ENCODE results near the gene C6orf47.

C6orf47 gene

DNA sequence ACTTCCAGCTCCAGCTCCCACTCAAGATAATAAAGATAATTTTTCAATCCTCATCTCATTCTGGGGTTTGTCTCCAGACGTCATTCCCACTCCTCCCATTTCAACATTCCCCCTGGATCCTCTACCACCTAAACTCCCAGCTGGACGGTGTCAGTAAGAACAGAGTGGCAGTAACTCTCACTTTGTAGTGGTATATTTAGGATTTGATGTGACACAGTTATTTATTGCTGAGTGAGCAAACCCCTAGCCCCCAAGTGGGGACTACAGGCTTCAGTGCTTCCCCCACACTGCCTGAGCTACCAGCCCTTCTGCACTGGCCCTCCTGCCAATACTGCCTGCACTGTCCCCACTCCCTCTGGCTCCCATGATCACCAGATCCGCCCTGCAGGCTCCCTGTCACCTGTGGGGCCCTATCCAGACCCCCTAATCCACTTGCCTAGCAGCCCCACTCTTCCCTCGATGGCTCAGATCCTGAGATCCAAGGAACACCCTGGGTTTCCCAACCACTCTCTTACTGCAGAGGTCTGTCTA is 2.4 kb downstream of the C6orf47 start:
- H3K9me3 ChIP-seq (ENCODE audit: insufficient read depth, low read depth, low read length) = no peaks in the 10 kb centered on the region
- peaks cover 29% of the 10 kb centered on the region for H3K36me3 ChIP-seq (ENCODE audit: insufficient read depth, low read length)
- no peak overlapping the region for H3K9ac ChIP-seq (ENCODE audit: low read depth, low read length)
- peaks cover 9% of the 10 kb centered on the region for H3K4me1 ChIP-seq (ENCODE audit: insufficient read depth, low read length)
- WGBS = 89% methylated on average over 4 of the region's 4 CpGs
- H3K27me3 ChIP-seq (ENCODE audit: insufficient read depth, low read length) = no peaks in the 10 kb centered on the region
- H3K4me3 ChIP-seq (ENCODE audit: low read length) = no peak overlapping the region
- no peak overlapping the region for H3K27ac ChIP-seq (ENCODE audit: low read depth, low read length)

DNA sequence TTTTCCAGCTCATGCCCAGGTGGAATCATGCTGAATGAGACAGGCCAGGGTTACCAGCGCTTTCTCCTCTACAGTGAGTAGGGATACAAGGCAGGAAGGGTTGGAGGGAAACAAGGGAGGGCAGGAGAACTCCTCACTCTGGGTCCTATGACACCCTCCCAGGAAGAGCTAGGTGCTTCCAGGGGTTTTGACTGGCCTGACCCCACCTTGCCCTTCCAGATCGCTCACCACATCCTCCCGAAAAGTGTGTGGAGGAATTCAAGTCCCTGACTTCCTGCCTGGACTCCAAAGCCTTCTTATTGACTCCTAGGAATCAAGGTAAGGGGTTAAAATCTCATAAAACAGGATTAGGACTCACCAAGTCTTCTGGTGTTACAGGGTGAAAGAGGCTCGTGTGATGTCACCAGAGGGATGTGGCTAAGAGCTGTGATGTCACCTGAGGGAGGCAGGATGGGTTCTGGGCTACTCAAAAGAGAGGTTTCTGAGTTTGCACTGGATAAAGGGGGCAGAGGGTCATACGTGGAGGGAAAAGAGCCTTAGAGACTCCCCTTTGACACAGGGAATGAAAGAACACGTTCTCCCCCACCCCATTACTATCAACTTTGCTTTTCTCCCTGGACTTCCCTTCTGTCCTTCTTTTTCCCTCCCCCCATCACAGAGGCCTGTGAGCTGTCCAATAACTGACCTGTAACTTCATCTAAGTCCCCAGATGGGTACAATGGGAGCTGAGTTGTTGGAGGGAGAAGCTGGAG is 3.0 kb downstream of the C6orf47 start:
- H3K4me3 ChIP-seq (ENCODE audit: low read length) = no peak overlapping the region
- H3K27me3 ChIP-seq (ENCODE audit: insufficient read depth, low read length) = no peaks in the 10 kb centered on the region
- no peak overlapping the region for H3K9ac ChIP-seq (ENCODE audit: low read depth, low read length)
- 92% methylated on average over 6 of the region's 6 CpGs for whole genome bisulfite sequencing
- H3K9me3 ChIP-seq (ENCODE audit: insufficient read depth, low read depth, low read length) = no peaks in the 10 kb centered on the region
- H3K36me3 ChIP-seq (ENCODE audit: insufficient read depth, low read length) = peaks cover 22% of the 10 kb centered on the region
- no peak overlapping the region for H3K27ac ChIP-seq (ENCODE audit: low read depth, low read length)
- H3K4me1 ChIP-seq (ENCODE audit: insufficient read depth, low read length) = peaks cover 8% of the 10 kb centered on the region; the same call in 1 of the 2 replicates

- H3K9me3 ChIP-seq (ENCODE audit: insufficient read depth, low read depth, low read length) = no peaks in the 10 kb centered on the region
- H3K36me3 ChIP-seq (ENCODE audit: insufficient read depth, low read length) = peaks cover 16% of the 10 kb centered on the region
- no peak within 1 kb of the TSS for H3K4me3 ChIP-seq (ENCODE audit: low read length)
- H3K27me3 ChIP-seq (ENCODE audit: insufficient read depth, low read length) = no peaks in the 10 kb centered on the region
- H3K4me1 ChIP-seq (ENCODE audit: insufficient read depth, low read length) = peaks cover 10% of the 10 kb centered on the region; the same call in 1 of the 2 replicates
- H3K27ac ChIP-seq (ENCODE audit: low read depth, low read length) = no peak within 1 kb of the TSS
- H3K9ac ChIP-seq (ENCODE audit: low read depth, low read length) = no peak within 1 kb of the TSS
- 90% methylated on average over 8 of the region's 8 CpGs for whole genome bisulfite sequencing
Measured at GRCh38 chr6:31655349-31656237, 5.0 kb downstream of the C6orf47 start, which contains the start of gene APOM. APOM (plus strand) TSS chr6:31655894; CDS start chr6:31655967, 73 bp downstream.

- WGBS = 88% methylated on average over 8 of the region's 8 CpGs
- no peak overlapping the region for H3K4me3 ChIP-seq (ENCODE audit: low read length)
- H3K9ac ChIP-seq (ENCODE audit: low read depth, low read length) = no peak overlapping the region
- H3K27ac ChIP-seq (ENCODE audit: low read depth, low read length) = no peak overlapping the region
- H3K9me3 ChIP-seq (ENCODE audit: insufficient read depth, low read depth, low read length) = no peaks in the 10 kb centered on the region
- peaks cover 24% of the 10 kb centered on the region for H3K36me3 ChIP-seq (ENCODE audit: insufficient read depth, low read length)
- no peaks in the 10 kb centered on the region for H3K27me3 ChIP-seq (ENCODE audit: insufficient read depth, low read length)
- H3K4me1 ChIP-seq (ENCODE audit: insufficient read depth, low read length) = peaks cover 10% of the 10 kb centered on the region; the same call in 1 of the 2 replicates
Measured at GRCh38 chr6:31654574-31655348, 5.8 kb downstream of the C6orf47 start.

DNA sequence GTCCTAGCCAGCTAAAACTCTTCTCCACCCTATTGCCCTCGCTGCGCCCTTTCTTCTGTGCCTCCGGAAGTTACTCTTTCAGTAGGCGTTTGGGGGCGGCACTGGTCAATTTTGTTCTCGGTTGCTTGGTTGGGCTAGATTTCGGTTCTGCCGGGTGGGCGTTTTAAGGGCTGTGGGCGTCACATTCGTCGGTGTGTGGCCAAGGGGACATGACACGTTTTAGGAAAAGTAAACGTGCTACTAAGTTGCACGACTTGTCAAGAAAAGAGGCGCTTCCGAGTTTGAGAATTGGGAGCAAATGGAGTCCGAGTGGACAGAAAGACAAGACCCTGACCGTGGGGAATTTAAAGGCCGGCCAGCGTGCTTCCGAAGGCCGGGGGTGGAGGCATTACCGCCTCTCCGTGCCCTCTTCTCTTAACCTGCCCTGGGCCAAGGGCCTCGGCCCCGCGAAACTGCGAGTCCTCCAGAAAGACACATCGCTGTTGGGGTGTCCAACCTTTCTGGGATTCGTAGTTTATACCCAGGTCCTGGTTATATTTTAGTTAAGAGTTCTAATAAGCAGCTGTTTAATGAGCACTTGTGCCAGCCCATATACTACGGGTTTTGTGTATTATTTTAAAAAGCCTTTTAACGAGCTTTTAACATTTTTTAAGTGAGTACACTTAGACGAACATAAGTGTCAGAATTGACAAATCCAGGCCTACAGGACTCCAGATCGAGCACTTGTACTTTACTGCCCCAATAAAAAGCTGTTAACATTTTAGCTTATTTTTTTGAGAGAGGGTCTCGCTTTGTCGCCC is 7.5 kb downstream of the C6orf47 start:
- Histone ChIP-seq H3K27me3 (ENCODE audit: insufficient read depth, low read length) (no peaks in the 10 kb centered on the region), H3K27ac (ENCODE audit: low read depth, low read length) (peak overlapping the region; percentile 100), H3K4me1 (ENCODE audit: insufficient read depth, low read length) (peaks cover 6% of the 10 kb centered on the region; the same call in 1 of the 2 replicates), H3K4me3 (ENCODE audit: low read length) (peak overlapping the region; percentile 98), H3K9me3 (ENCODE audit: insufficient read depth, low read depth, low read length) (no peaks in the 10 kb centered on the region), H3K9ac (ENCODE audit: low read depth, low read length) (peak overlapping the region; percentile 98), H3K36me3 (ENCODE audit: insufficient read depth, low read length) (peaks cover 39% of the 10 kb centered on the region)
- 17% methylated on average over 37 of the region's 37 CpGs for WGBS

- 4% methylated on average over 29 of the region's 29 CpGs for whole genome bisulfite sequencing
- Histone ChIP-seq H3K9ac (ENCODE audit: low read depth, low read length) (peak overlapping the region; percentile 98), H3K27ac (ENCODE audit: low read depth, low read length) (peak overlapping the region; percentile 100), H3K4me3 (ENCODE audit: low read length) (peak overlapping the region; percentile 98), H3K27me3 (ENCODE audit: insufficient read depth, low read length) (no peaks in the 10 kb centered on the region), H3K9me3 (ENCODE audit: insufficient read depth, low read depth, low read length) (no peaks in the 10 kb centered on the region), H3K4me1 (ENCODE audit: insufficient read depth, low read length) (peaks cover 6% of the 10 kb centered on the region; the same call in 1 of the 2 replicates), H3K36me3 (ENCODE audit: insufficient read depth, low read length) (peaks cover 40% of the 10 kb centered on the region)
Measured at GRCh38 chr6:31651602-31652191, 8.9 kb downstream of the C6orf47 start.

DNA sequence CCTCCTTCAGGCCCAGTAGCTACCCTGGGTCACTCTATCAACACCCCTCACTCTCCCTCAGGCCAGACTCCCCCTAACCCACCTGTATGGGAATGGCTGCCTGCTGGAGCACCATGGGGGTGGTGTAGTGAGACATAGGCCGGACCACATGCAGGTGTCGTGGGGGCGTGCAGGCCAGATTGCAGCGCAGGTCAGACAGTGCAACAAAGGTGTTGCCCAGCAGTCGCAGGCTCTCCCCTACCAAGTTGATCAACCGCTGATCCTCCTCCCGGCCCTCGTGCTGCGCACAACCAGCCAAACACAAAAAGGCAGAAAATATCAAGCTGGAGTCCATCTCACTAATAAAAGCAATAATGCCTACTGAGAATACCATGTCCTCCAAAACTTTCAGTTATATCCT is 15.3 kb downstream of the C6orf47 start:
- Histone ChIP-seq H3K36me3 (ENCODE audit: insufficient read depth, low read length) (peaks cover 95% of the 10 kb centered on the region), H3K27me3 (ENCODE audit: insufficient read depth, low read length) (no peaks in the 10 kb centered on the region), H3K9ac (ENCODE audit: low read depth, low read length) (no peak overlapping the region), H3K27ac (ENCODE audit: low read depth, low read length) (no peak overlapping the region), H3K4me1 (ENCODE audit: insufficient read depth, low read length) (no peaks in the 10 kb centered on the region), H3K9me3 (ENCODE audit: insufficient read depth, low read depth, low read length) (no peaks in the 10 kb centered on the region), H3K4me3 (ENCODE audit: low read length) (no peak overlapping the region)
- WGBS = 96% methylated on average over 9 of the region's 9 CpGs

DNA sequence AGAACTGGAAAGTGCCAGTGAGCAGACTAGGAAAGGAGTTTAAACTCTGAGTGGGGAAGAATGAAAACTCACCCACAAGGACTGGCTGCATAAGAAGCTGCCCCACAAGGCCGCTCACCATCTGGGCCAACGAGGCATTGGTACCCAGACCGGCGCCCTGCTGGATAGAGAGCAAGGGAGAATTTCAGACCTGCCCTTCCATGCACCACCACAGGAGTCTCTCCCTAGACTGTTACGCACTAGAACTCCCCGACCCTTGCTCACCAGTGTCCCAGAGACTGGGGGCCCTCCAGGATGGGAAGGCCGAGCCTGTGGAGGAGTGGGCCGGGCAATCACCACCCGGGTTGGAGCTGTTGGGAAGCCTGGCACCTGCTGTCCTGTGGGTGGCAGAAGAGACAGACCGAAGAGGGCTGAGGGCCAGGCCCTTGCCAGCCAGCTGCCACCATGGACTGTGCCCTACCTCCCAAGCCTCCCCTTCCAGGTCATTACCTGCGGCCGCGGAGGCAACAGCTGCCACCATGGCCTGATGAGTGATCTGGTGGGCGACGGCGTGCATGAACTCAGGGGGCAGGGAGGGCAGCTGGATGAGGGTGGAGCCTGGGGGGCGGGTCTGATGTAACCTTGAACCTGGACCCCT is 16.6 kb downstream of the C6orf47 start:
- H3K9me3 ChIP-seq (ENCODE audit: insufficient read depth, low read depth, low read length) = no peaks in the 10 kb centered on the region
- no peak overlapping the region for H3K4me3 ChIP-seq (ENCODE audit: low read length)
- H3K4me1 ChIP-seq (ENCODE audit: insufficient read depth, low read length) = no peaks in the 10 kb centered on the region
- no peaks in the 10 kb centered on the region for H3K27me3 ChIP-seq (ENCODE audit: insufficient read depth, low read length)
- 95% methylated on average over 17 of the region's 17 CpGs for WGBS
- peaks cover 95% of the 10 kb centered on the region for H3K36me3 ChIP-seq (ENCODE audit: insufficient read depth, low read length)
- H3K9ac ChIP-seq (ENCODE audit: low read depth, low read length) = no peak overlapping the region
- no peak overlapping the region for H3K27ac ChIP-seq (ENCODE audit: low read depth, low read length)

DNA sequence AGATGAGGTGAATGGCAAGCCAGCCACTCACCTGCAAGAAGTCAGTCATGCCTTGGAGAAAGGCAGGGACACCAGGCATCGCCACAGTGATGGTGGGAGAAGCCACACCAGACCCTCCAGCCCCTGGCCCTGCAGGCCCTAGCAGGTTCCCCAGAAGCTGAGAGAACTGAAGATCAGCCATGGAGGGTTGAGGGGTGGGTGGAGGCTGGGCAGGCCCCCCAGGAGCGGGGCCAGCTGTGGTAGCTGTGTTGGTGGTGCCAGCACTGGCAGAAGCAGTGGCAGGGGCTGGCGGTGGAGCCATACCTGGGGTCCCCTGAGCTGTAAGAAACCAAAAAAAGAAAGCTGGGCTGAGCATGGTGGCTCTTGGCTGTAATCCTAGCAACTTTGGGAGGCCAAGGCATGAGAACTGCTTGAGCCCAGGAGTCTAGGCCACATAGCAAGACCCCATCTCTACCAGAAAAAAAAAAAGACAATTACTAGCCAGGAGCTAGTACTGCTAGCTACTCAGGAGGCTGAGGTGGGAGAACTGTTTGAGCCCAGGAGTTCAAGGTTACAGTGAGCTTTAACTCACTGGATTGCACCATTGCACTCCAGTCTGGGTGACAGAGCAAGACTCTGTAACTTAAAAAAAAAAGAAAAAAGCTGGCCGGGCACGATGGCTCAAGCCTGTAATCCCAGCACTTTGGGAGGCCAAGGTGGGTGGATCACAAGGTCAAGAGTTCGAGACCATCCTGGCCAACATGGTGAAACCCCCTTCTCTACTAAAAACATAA is 17.6 kb downstream of the C6orf47 start:
- Histone ChIP-seq H3K27ac (ENCODE audit: low read depth, low read length) (no peak overlapping the region), H3K4me1 (ENCODE audit: insufficient read depth, low read length) (no peaks in the 10 kb centered on the region), H3K4me3 (ENCODE audit: low read length) (no peak overlapping the region), H3K9ac (ENCODE audit: low read depth, low read length) (no peak overlapping the region), H3K27me3 (ENCODE audit: insufficient read depth, low read length) (no peaks in the 10 kb centered on the region), H3K36me3 (ENCODE audit: insufficient read depth, low read length) (peaks cover 95% of the 10 kb centered on the region), H3K9me3 (ENCODE audit: insufficient read depth, low read depth, low read length) (no peaks in the 10 kb centered on the region)
- 94% methylated on average over 6 of the region's 6 CpGs for WGBS

Measured in HUES64 (cell line).